Neural cell (in vitro differentiated cells): ENCODE measurements around the gene KLHL36. TPM values are rescaled to one million over a fixed set of nuclear protein-coding genes. Genes with fewer than 3 reads are reported as not detected.

Source experiments
- H2AFZ ChIP-seq: fragments of 200-600, 300-800 bp; sonication (generic), shearing (Covaris generic); 2 replicates; pipeline ENCODE4 v1.6.0; 2014; ENCODE audit warnings: low read depth, mild to moderate bottlenecking, antibody characterized with exemption, low read length, moderate library complexity
- H3F3A ChIP-seq: fragments of 200-600 bp; shearing (Covaris generic); 2 replicates; pipeline ENCODE4 v1.6.1; 2016; ENCODE audit warnings: mild to moderate bottlenecking, moderate library complexity, mixed read lengths, antibody characterized with exemption, low read length; ENCODE audit not compliant: insufficient read depth, poor library complexity, severe bottlenecking
- H3K27ac ChIP-seq: fragments of 200-600, 300-800 bp; sonication (generic), shearing (Covaris generic); 2 replicates; pipeline ENCODE4 v1.5.1; 2014; ENCODE audit warnings: mild to moderate bottlenecking, low read length, moderate library complexity
- H3K27me3 ChIP-seq: fragments of 300-800, 200-600 bp; sonication (generic), shearing (Covaris generic); 2 replicates; pipeline ENCODE4 v1.6.0; 2014; ENCODE audit warnings: mild to moderate bottlenecking, low read depth, low read length, moderate library complexity; ENCODE audit not compliant: insufficient read depth
- H3K36me3 ChIP-seq: fragments of 300-800, 200-600 bp; sonication (generic), shearing (Covaris generic); 2 replicates; pipeline ENCODE4 v1.5.1; 2014; ENCODE audit warnings: mild to moderate bottlenecking, antibody characterized with exemption, low read length, moderate library complexity; ENCODE audit not compliant: insufficient read depth
- H3K4me2 ChIP-seq: fragments of 300-800, 200-600 bp; sonication (generic), shearing (Covaris generic); 2 replicates; pipeline ENCODE4 v1.6.0; 2014; ENCODE audit warnings: mild to moderate bottlenecking, low read length
- H3K4me3 ChIP-seq: fragments of 300-800, 200-600 bp; sonication (generic), shearing (Covaris generic); 2 replicates; pipeline ENCODE4 v1.5.1; 2014; ENCODE audit warnings: mild to moderate bottlenecking, low read length, moderate library complexity
- H3K79me2 ChIP-seq: fragments of 200-600 bp; shearing (Covaris generic); replicated peaks from 2 replicates; pipeline ENCODE4 v1.6.0; 2014; ENCODE audit warnings: mild to moderate bottlenecking, low read length, moderate library complexity; ENCODE audit not compliant: insufficient read depth
- H3K9ac ChIP-seq: fragments of 300-800, 200-600 bp; sonication (generic), shearing (Covaris generic); 2 replicates; pipeline ENCODE4 v1.6.1; 2016; ENCODE audit warnings: mild to moderate bottlenecking, low read length, mixed read lengths
- H3K9me2 ChIP-seq: fragments of 200-600 bp; shearing (Covaris generic); 2 replicates; pipeline ENCODE4 v1.6.1; 2016; ENCODE audit warnings: mild to moderate bottlenecking, low read length, mixed read lengths; ENCODE audit not compliant: insufficient read depth
- H3K9me3 ChIP-seq: fragments of 200-600, 300-800 bp; sonication (generic), shearing (Covaris generic); 2 replicates; pipeline ENCODE4 v1.6.1; 2016; ENCODE audit warnings: mild to moderate bottlenecking, mixed run types, low read length, moderate library complexity, mixed read lengths
- H4K20me1 ChIP-seq: fragments of 200-600 bp; shearing (Covaris generic); 2 replicates; pipeline ENCODE4 v1.6.1; 2016; ENCODE audit warnings: mild to moderate bottlenecking, mixed run types; ENCODE audit not compliant: insufficient read depth
- EP300 ChIP-seq: fragments of 450-650 bp; conservative IDR thresholded peaks from 2 replicates; pipeline ENCODE4 v1.6.1; 2014; ENCODE audit warnings: antibody characterized with exemption, mild to moderate bottlenecking, moderate library complexity; ENCODE audit not compliant: poor library complexity, severe bottlenecking
- EZH2 ChIP-seq: fragments of 200-600, 300-800 bp; shearing (Covaris generic), sonication (generic); IDR thresholded peaks from 2 replicates; pipeline ENCODE4 v1.6.1; 2014; ENCODE audit warnings: antibody characterized with exemption, low read length, borderline replicate concordance, mild to moderate bottlenecking; ENCODE audit not compliant: insufficient read depth, poor library complexity, severe bottlenecking
- MXI1 ChIP-seq: fragments of 450-650 bp; conservative IDR thresholded peaks from 2 replicates; pipeline ENCODE4 v1.6.1; 2014; ENCODE audit warnings: antibody characterized with exemption, mild to moderate bottlenecking; ENCODE audit not compliant: poor library complexity, severe bottlenecking
- POLR2AphosphoS5 ChIP-seq: IDR thresholded peaks from 2 replicates; pipeline ENCODE4 v1.6.1; 2012
- RAD21 ChIP-seq: fragments of 450-650 bp; conservative IDR thresholded peaks from 2 replicates; pipeline ENCODE4 v1.6.1; 2014; ENCODE audit warnings: antibody characterized with exemption, mild to moderate bottlenecking, moderate library complexity
- SMC3 ChIP-seq: fragments of 450-650 bp; conservative IDR thresholded peaks from 2 replicates; pipeline ENCODE4 v1.6.1; 2014; ENCODE audit warnings: antibody characterized with exemption, mild to moderate bottlenecking, moderate library complexity; ENCODE audit not compliant: poor library complexity
- TAF1 ChIP-seq: IDR thresholded peaks from 2 replicates; pipeline ENCODE4 v1.6.1; 2012; ENCODE audit warnings: low read depth
- polyA plus RNA-seq: library from polyadenylated mRNA; depleted of rRNA; stranded (reverse); fragments of >200 nt; gene quantifications from 2 replicates; pipeline ENCODE4 v1.2.3, GENCODE V29; 2014
- TF ChIP-seq, protein P1 (sequence below): IDR thresholded peaks from 2 replicates; pipeline ENCODE4 v1.6.1; 2012; ENCODE audit warnings: borderline replicate concordance
- TF ChIP-seq, protein P2 (sequence below): fragments of 450-650 bp; IDR thresholded peaks from 2 replicates; pipeline ENCODE4 v1.5.1; 2014; ENCODE audit warnings: antibody characterized with exemption, mild to moderate bottlenecking, moderate library complexity; ENCODE audit not compliant: poor library complexity, severe bottlenecking

Gene KLHL36
- polyA plus RNA-seq, 1 donor from 2014 or later: 43.8 TPM

DNA sequence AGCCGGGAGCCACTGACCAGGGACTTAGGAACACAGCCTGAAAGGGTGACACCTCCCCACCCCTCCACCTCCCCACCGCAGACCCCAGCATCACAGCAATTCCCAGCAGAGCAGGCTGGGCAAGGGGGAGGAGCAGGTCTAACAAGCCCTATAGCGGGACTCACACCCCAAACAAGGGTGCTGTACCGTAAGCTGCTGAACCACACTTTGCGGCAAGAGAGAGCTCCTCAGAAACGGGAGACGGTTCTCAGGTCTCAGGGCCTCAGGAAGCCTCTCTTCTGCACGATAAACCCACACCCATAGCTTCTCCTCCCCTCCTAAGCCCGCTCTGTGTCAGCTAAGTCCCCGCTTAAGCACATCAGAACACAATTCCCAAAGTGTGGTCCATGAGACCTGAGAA is 18.7 kb upstream of the KLHL36 start:
- no peak overlapping the region for H2AFZ ChIP-seq

DNA sequence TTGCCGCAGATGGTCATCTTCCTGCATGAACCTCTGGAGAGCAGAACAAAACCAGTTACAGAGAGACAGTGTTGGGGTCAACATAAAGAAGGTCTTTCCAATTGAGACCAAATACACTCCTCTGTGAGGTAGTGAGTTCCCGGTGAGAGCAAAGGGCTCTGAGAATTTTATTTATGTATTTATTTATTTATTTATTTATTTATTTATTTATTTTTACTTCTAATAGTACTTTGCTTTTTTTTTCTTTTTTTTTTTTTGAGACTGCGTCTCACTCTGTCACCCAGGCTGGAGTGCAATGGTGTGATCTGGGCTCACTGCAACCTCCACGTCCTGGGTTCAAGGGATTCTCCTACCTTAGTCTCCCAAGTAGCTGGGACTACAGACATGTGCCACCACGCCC is 18.3 kb upstream of the KLHL36 start:
- Histone ChIP-seq H3K9me2 (no peaks in the 10 kb centered on the region), H3K9me3 (no peaks in the 10 kb centered on the region), H3K79me2 (no peaks in the 10 kb centered on the region), H3K4me3 (no peak overlapping the region), H2AFZ (no peak overlapping the region), H3K36me3 (no peaks in the 10 kb centered on the region), H3K4me2 (no peak overlapping the region), H3K9ac (no peak overlapping the region), H3F3A (no peaks in the 10 kb centered on the region), H3K27ac (no peak overlapping the region), H4K20me1 (no peaks in the 10 kb centered on the region), H3K27me3 (no peaks in the 10 kb centered on the region)
- no peak for TF ChIP-seq POLR2AphosphoS5
- no peak for TF ChIP-seq MXI1
- TF ChIP-seq EP300: no peak
- no peak for TF ChIP-seq SMC3
- no peak for TF ChIP-seq RAD21
- TF ChIP-seq, protein P1, sequence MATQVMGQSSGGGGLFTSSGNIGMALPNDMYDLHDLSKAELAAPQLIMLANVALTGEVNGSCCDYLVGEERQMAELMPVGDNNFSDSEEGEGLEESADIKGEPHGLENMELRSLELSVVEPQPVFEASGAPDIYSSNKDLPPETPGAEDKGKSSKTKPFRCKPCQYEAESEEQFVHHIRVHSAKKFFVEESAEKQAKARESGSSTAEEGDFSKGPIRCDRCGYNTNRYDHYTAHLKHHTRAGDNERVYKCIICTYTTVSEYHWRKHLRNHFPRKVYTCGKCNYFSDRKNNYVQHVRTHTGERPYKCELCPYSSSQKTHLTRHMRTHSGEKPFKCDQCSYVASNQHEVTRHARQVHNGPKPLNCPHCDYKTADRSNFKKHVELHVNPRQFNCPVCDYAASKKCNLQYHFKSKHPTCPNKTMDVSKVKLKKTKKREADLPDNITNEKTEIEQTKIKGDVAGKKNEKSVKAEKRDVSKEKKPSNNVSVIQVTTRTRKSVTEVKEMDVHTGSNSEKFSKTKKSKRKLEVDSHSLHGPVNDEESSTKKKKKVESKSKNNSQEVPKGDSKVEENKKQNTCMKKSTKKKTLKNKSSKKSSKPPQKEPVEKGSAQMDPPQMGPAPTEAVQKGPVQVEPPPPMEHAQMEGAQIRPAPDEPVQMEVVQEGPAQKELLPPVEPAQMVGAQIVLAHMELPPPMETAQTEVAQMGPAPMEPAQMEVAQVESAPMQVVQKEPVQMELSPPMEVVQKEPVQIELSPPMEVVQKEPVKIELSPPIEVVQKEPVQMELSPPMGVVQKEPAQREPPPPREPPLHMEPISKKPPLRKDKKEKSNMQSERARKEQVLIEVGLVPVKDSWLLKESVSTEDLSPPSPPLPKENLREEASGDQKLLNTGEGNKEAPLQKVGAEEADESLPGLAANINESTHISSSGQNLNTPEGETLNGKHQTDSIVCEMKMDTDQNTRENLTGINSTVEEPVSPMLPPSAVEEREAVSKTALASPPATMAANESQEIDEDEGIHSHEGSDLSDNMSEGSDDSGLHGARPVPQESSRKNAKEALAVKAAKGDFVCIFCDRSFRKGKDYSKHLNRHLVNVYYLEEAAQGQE: no peak
- no peak for TF ChIP-seq TAF1
- TF ChIP-seq, protein P2, sequence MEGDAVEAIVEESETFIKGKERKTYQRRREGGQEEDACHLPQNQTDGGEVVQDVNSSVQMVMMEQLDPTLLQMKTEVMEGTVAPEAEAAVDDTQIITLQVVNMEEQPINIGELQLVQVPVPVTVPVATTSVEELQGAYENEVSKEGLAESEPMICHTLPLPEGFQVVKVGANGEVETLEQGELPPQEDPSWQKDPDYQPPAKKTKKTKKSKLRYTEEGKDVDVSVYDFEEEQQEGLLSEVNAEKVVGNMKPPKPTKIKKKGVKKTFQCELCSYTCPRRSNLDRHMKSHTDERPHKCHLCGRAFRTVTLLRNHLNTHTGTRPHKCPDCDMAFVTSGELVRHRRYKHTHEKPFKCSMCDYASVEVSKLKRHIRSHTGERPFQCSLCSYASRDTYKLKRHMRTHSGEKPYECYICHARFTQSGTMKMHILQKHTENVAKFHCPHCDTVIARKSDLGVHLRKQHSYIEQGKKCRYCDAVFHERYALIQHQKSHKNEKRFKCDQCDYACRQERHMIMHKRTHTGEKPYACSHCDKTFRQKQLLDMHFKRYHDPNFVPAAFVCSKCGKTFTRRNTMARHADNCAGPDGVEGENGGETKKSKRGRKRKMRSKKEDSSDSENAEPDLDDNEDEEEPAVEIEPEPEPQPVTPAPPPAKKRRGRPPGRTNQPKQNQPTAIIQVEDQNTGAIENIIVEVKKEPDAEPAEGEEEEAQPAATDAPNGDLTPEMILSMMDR: no peak
- no peak for TF ChIP-seq EZH2

More for the DNA sequence above, 18.7 kb upstream of the KLHL36 start:
- no peaks in the 10 kb centered on the region for H3F3A ChIP-seq
- H3K27ac ChIP-seq: no peak overlapping the region
- no peak overlapping the region for H3K9ac ChIP-seq
- no peaks in the 10 kb centered on the region for H3K36me3 ChIP-seq
- no peaks in the 10 kb centered on the region for H3K27me3 ChIP-seq
- no peaks in the 10 kb centered on the region for H4K20me1 ChIP-seq
- no peaks in the 10 kb centered on the region for H3K79me2 ChIP-seq
- no peak overlapping the region for H3K4me2 ChIP-seq
- TF ChIP-seq, protein P2: no peak
- no peak for TF ChIP-seq POLR2AphosphoS5
- no peak for TF ChIP-seq EP300
- no peak for TF ChIP-seq RAD21
- H3K4me3 ChIP-seq: no peak overlapping the region
- H3K9me2 ChIP-seq: no peaks in the 10 kb centered on the region
- no peaks in the 10 kb centered on the region for H3K9me3 ChIP-seq
